ENCODE measurements around the gene DBNDD1. TPM values are rescaled to one million over a fixed set of nuclear protein-coding genes. Genes with fewer than 3 reads are reported as not detected.

DBNDD1 gene
- total and polyA plus RNA-seq, 10 of the 15 experiments (the other 5 are each of a cell fraction or from before 2014, with no cell fraction given), result 0.06 to 4.6 (median 0.55) TPM

DNA sequence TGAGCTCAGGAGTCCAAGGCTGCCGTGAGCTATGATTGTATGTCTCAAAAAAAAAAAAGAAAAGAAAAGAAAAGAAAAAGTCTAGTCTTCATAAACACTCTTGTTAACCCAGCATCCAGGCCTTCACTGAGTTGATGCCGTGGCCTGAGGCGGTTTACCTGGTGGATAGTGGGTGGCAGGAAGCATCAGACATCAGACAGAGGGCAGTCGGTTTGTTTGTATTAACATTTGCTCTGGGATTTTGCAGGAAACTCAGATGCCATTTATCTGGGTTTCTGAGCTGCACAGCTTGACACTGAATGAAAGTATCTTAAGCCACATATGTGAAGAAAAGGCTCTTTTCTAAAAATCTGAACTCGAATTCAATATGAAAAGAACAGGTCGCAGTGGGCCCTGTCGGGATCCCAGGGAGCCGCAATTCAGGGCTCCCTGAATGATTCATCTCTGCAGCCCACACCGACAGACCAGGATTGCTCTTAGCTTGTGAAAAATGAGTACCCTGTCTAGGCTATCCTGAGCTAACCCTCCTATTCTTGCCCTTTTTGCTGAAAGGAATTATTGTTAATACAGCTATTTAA is 1.1 kb upstream of the DBNDD1 start:
- intact Hi-C loops (cut with micrococcal nuclease; ENCODE audit: unreplicated experiment) (no loop called here), in situ Hi-C loops (cut with MboI) (no loop called here)
- Histone ChIP-seq H3K27me3 (replicated peaks in 1 of 2; ENCODE audit: control insufficient read depth in 2 of 2, insufficient read depth in 2 of 2, low read length in 1 of 2) (peaks cover 5 to 7% of the 10 kb centered on the region in 2 experiments; a peak in 3 of 4 replicates), H3K4me2 (ENCODE audit: control insufficient read depth, insufficient read depth) (no peak overlapping the region), H3K9ac (ENCODE audit: control insufficient read depth, insufficient read depth, low read length) (no peak overlapping the region), H3K9me3 (replicated peaks; ENCODE audit: control insufficient read depth, insufficient read depth, low read length) (no peaks in the 10 kb centered on the region), H3K79me2 (ENCODE audit: control insufficient read depth, insufficient read depth, low read length) (no peaks in the 10 kb centered on the region), H4K20me1 (ENCODE audit: control insufficient read depth, insufficient read depth) (no peaks in the 10 kb centered on the region), H3K4me1 (ENCODE audit: control insufficient read depth, insufficient read depth, low read length) (no peaks in the 10 kb centered on the region), H3K36me3 (ENCODE audit: control insufficient read depth in 2 of 2, insufficient read depth in 2 of 2, low read length in 1 of 2) (no peaks in the 10 kb centered on the region), H2AFZ (ENCODE audit: control insufficient read depth, low read depth, low read length) (no peak overlapping the region), H3K27ac (ENCODE audit: control insufficient read depth, insufficient read depth) (no peak overlapping the region), H3K4me3 (no peak overlapping the region)
- POLR2A ChIA-PET, result interaction anchor here (1.2 kb wide), 1 partner anchor 47 kb away, joined by 3 read pairs; no protein-coding TSS in a partner anchor
- no peak for FAIRE-seq
- SMC1A ChIA-PET (ENCODE audit: uncharacterized antibody, unreplicated experiment), result interaction anchor here (0.8 to 1.1 kb wide), 2 partner anchors 39 to 102 kb away, joined by 3 read pairs; no protein-coding TSS in a partner anchor
- no TSS peak for BruUV-seq (replicated peaks)
- CTCF ChIA-PET, result interaction anchor here (0.6 to 1.8 kb wide), 11 partner anchors 9 to 314 kb away, joined by 3 to 6 read pairs (median 5); partner anchors contain the start of genes MC1R and TCF25
- TF ChIP-seq ESRRA (IDR thresholded peaks at IDR 0.05; ENCODE audit: low read length), result no peak
- TF ChIP-seq NFYB (IDR thresholded peaks at IDR 0.05; ENCODE audit: insufficient read depth, low read depth, low read length), result no peak
- no peak for TF ChIP-seq POLR2AphosphoS5 (IDR thresholded peaks at IDR 0.05; ENCODE audit: low read length)
- TF ChIP-seq, protein P1, sequence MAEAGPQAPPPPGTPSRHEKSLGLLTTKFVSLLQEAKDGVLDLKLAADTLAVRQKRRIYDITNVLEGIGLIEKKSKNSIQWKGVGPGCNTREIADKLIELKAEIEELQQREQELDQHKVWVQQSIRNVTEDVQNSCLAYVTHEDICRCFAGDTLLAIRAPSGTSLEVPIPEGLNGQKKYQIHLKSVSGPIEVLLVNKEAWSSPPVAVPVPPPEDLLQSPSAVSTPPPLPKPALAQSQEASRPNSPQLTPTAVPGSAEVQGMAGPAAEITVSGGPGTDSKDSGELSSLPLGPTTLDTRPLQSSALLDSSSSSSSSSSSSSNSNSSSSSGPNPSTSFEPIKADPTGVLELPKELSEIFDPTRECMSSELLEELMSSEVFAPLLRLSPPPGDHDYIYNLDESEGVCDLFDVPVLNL (IDR thresholded peaks at IDR 0.05; ENCODE audit: low read depth, low read length), result no peak
- no peak for TF ChIP-seq CREM (IDR thresholded peaks at IDR 0.05; ENCODE audit: low read depth)
- TF ChIP-seq SP1 (IDR thresholded peaks at IDR 0.05; ENCODE audit: low read depth, low read length), result no peak
- TF ChIP-seq EP300 (IDR thresholded peaks at IDR 0.05; ENCODE audit: borderline replicate concordance in 1 of 2, control insufficient read depth in 1 of 2, low read depth in 2 of 2, low read length in 2 of 2), result no peak
- TF ChIP-seq CREB1 (IDR thresholded peaks at IDR 0.05; ENCODE audit: low read depth), result no peak
- TF ChIP-seq, protein P2, sequence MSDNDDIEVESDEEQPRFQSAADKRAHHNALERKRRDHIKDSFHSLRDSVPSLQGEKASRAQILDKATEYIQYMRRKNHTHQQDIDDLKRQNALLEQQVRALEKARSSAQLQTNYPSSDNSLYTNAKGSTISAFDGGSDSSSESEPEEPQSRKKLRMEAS (IDR thresholded peaks at IDR 0.05; ENCODE audit: low read depth, low read length), result no peak
- TF ChIP-seq, protein P3, sequence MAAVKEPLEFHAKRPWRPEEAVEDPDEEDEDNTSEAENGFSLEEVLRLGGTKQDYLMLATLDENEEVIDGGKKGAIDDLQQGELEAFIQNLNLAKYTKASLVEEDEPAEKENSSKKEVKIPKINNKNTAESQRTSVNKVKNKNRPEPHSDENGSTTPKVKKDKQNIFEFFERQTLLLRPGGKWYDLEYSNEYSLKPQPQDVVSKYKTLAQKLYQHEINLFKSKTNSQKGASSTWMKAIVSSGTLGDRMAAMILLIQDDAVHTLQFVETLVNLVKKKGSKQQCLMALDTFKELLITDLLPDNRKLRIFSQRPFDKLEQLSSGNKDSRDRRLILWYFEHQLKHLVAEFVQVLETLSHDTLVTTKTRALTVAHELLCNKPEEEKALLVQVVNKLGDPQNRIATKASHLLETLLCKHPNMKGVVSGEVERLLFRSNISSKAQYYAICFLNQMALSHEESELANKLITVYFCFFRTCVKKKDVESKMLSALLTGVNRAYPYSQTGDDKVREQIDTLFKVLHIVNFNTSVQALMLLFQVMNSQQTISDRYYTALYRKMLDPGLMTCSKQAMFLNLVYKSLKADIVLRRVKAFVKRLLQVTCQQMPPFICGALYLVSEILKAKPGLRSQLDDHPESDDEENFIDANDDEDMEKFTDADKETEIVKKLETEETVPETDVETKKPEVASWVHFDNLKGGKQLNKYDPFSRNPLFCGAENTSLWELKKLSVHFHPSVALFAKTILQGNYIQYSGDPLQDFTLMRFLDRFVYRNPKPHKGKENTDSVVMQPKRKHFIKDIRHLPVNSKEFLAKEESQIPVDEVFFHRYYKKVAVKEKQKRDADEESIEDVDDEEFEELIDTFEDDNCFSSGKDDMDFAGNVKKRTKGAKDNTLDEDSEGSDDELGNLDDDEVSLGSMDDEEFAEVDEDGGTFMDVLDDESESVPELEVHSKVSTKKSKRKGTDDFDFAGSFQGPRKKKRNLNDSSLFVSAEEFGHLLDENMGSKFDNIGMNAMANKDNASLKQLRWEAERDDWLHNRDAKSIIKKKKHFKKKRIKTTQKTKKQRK (IDR thresholded peaks at IDR 0.05; ENCODE audit: low read depth, low read length), result no peak
- TF ChIP-seq ZNF24 (IDR thresholded peaks at IDR 0.05), result no peak
- RAD21 ChIA-PET (ENCODE audit: unreplicated experiment), result interaction anchor here (0.6 to 1.3 kb wide), 3 partner anchors 13 to 47 kb away, joined by 3 to 4 read pairs (median 3); no protein-coding TSS in a partner anchor
- WGBS (ENCODE audit: insufficient coverage, insufficient replicate concordance, low lambda C conversion rate, missing lambda C conversion rate), result 70% methylated on average over 9 of the region's 9 CpGs
- no peak for DNase-seq (ENCODE audit: low read depth, low spot score)
- ATAC-seq, result no peak
